Esophagus muscularis mucosa (tissue), 4 donors: ENCODE results near the gene KCTD14. TPM values are rescaled to one million over a fixed set of nuclear protein-coding genes. Genes with fewer than 3 reads are reported as not detected.

Experiments used
- DNase-seq: peaks from one replicate; pipeline ENCODE4 v3.0.0-alpha.2; 2017; ENCODE audit errors: extremely low spot score
- H3K27ac ChIP-seq, 4 donors: fragments of 200-600 bp; sonication (generic); replicated peaks in 1 of 4; 1 replicate in 3 of 4; 2 replicates in 1 of 4; pipeline ENCODE4 v1.5.1; 2016 to 2019; ENCODE audit warnings: mild to moderate bottlenecking in 1 of 4
- H3K27me3 ChIP-seq, 4 donors: fragments of 200-600 bp; sonication (generic); one replicate each; pipeline versions ENCODE4 v1.5.1 to v1.6.0; 2016 to 2019
- H3K36me3 ChIP-seq, 4 donors: fragments of 200-600 bp; sonication (generic); one replicate each; pipeline ENCODE4 v1.5.1; 2016 to 2019
- H3K4me1 ChIP-seq, 4 donors: fragments of 200-600 bp; sonication (generic); one replicate each; pipeline ENCODE4 v1.5.1; 2016 to 2019
- H3K4me3 ChIP-seq, 4 donors: fragments of 200-600 bp; sonication (generic); 1 replicate in 2 of 4; 2 replicates in 2 of 4; pipeline ENCODE4 v1.5.1; 2016 to 2019; ENCODE audit warnings: mild to moderate bottlenecking in 4 of 4, moderate library complexity in 1 of 4
- H3K9me3 ChIP-seq, 4 donors: fragments of 200-600 bp; sonication (generic); 1 replicate in 3 of 4; 2 replicates in 1 of 4; pipeline ENCODE4 v1.5.1; 2016 to 2019
- CTCF ChIP-seq, 3 experiments: fragments of 200-600 bp in 2 of 3; fragments of 450-650 bp in 1 of 3; sonication (generic) in 2 of 3; IDR thresholded peaks; one replicate each; pipeline ENCODE4 v1.5.1; 2017 to 2019; ENCODE audit warnings: antibody characterized with exemption in 3 of 3, mild to moderate bottlenecking in 2 of 3, moderate library complexity in 1 of 3
- EP300 ChIP-seq: sonication (generic); formaldehyde crosslinking; IDR thresholded peaks from one replicate; pipeline ENCODE4 v1.6.1; 2017; ENCODE audit warnings: antibody characterized with exemption
- POLR2A ChIP-seq: fragments of 450-650 bp; IDR thresholded peaks from one replicate; pipeline ENCODE4 v1.6.1; 2017; ENCODE audit warnings: antibody characterized with exemption, moderate library complexity, mild to moderate bottlenecking, low read depth
- POLR2AphosphoS5 ChIP-seq, 2 donors: sonication (generic); formaldehyde crosslinking; IDR thresholded peaks; one replicate each; pipeline ENCODE4 v1.6.1; 2017; ENCODE audit warnings: antibody characterized with exemption in 2 of 2
- WGBS: methylation state at CpG from one replicate; pipeline ENCODE4 v1.1.5; 2018; 5-methylcytosine and 5-hydroxymethylcytosine counted together
- intact Hi-C: fragments of 100-400 bp; cut with DNase I; formaldehyde crosslinking; loops from one replicate; pipeline ENCODE4 v1.15.1; 2023
- total RNA-seq, 4 donors: library from RNA; depleted of rRNA; stranded (reverse); fragments of >200 nt; gene quantifications; one replicate each; pipeline versions ENCODE4 v1.1.0 to v1.2.1, GENCODE V29; 2016

KCTD14 gene
- total RNA-seq, 4 donors from 2014 or later: 0.83 to 2.6 (median 1.3) TPM

GRCh38 chr11:78037056-78037455, 14.0 kb upstream of the KCTD14 start:
- WGBS: 46% methylated on average over 3 of the region's 3 CpGs
- no peak overlapping the region for H3K4me3 ChIP-seq
- H3K27me3 ChIP-seq: no peaks in the 10 kb centered on the region
- no peaks in the 10 kb centered on the region for H3K9me3 ChIP-seq
- TF ChIP-seq CTCF (IDR thresholded peaks at IDR 0.05): no peak
- TF ChIP-seq EP300: no peak
- no peak for TF ChIP-seq POLR2A
- no peak for TF ChIP-seq POLR2AphosphoS5 (IDR thresholded peaks at IDR 0.05)
- H3K27ac ChIP-seq: no peak overlapping the region
- DNase-seq: no peak
- no peaks in the 10 kb centered on the region for H3K36me3 ChIP-seq
- H3K4me1 ChIP-seq: peaks cover 9 to 19% (median 18%) of the 10 kb centered on the region in 4 donors
- intact Hi-C loops: no loop called here

GRCh38 chr11:78036313-78036712, 13.2 kb upstream of the KCTD14 start:
- Histone ChIP-seq H3K9me3 (no peaks in the 10 kb centered on the region), H3K27ac (no peak overlapping the region), H3K27me3 (no peaks in the 10 kb centered on the region), H3K36me3 (no peaks in the 10 kb centered on the region), H3K4me1 (peaks cover 9 to 20% (median 18%) of the 10 kb centered on the region in 4 donors), H3K4me3 (no peak overlapping the region)
- 83% methylated on average over 3 of the region's 3 CpGs for WGBS
- intact Hi-C loops: no loop called here
- DNase-seq: no peak
- TF ChIP-seq EP300 (no peak), CTCF (IDR thresholded peaks at IDR 0.05) (no peak), POLR2A (no peak), POLR2AphosphoS5 (IDR thresholded peaks at IDR 0.05) (no peak)

GRCh38 chr11:78034623-78035022, 11.5 kb upstream of the KCTD14 start:
- Histone ChIP-seq H3K36me3 (no peaks in the 10 kb centered on the region), H3K27ac (no peak overlapping the region), H3K27me3 (no peaks in the 10 kb centered on the region), H3K4me1 (peaks cover 8 to 16% (median 14%) of the 10 kb centered on the region in 4 donors), H3K4me3 (no peak overlapping the region), H3K9me3 (no peaks in the 10 kb centered on the region)
- intact Hi-C loops: no loop called here
- TF ChIP-seq EP300 (no peak), POLR2AphosphoS5 (IDR thresholded peaks at IDR 0.05) (no peak), CTCF (IDR thresholded peaks at IDR 0.05) (no peak), POLR2A (no peak)
- WGBS: 85% methylated on average over 10 of the region's 10 CpGs
- DNase-seq: no peak

- no peaks in the 10 kb centered on the region for H3K9me3 ChIP-seq
- no peak for DNase-seq
- H3K36me3 ChIP-seq: no peaks in the 10 kb centered on the region
- no peak for TF ChIP-seq POLR2A
- no peak for TF ChIP-seq EP300
- TF ChIP-seq CTCF (IDR thresholded peaks at IDR 0.05): no peak
- no peak for TF ChIP-seq POLR2AphosphoS5 (IDR thresholded peaks at IDR 0.05)
- H3K27me3 ChIP-seq: no peaks in the 10 kb centered on the region
- H3K27ac ChIP-seq: no peak overlapping the region
- 95% methylated on average over 4 of the region's 4 CpGs for WGBS
- intact Hi-C loops: no loop called here
- H3K4me1 ChIP-seq: peaks cover 8 to 13% (median 10%) of the 10 kb centered on the region in 4 donors
- H3K4me3 ChIP-seq: no peak overlapping the region
Observed at GRCh38 chr11:78033040-78033439, 10.0 kb upstream of the KCTD14 start.

GRCh38 chr11:78032090-78032489, 9.0 kb upstream of the KCTD14 start:
- TF ChIP-seq POLR2A (no peak), CTCF (IDR thresholded peaks at IDR 0.05) (no peak)
- Histone ChIP-seq H3K9me3 (no peaks in the 10 kb centered on the region), H3K27ac (no peak overlapping the region), H3K27me3 (no peaks in the 10 kb centered on the region), H3K4me3 (no peak overlapping the region), H3K36me3 (no peaks in the 10 kb centered on the region), H3K4me1 (peaks cover 8 to 13% (median 10%) of the 10 kb centered on the region in 4 donors)
- intact Hi-C loops: no loop called here
- no peak for DNase-seq
